DOHH2 (cell line): Measurements from ENCODE around the gene ZYG11B.

Experiments used
- CTCF ChIP-seq: fragments of 200-600 bp; sonication (generic); IDR thresholded peaks from one replicate; pipeline ENCODE4 v1.5.1; 2014; ENCODE audit warnings: antibody characterized with exemption, mild to moderate bottlenecking, low read depth, low read length; ENCODE audit not compliant: poor library complexity, severe bottlenecking
- EZH2phosphoT487 ChIP-seq: fragments of 200-600 bp; sonication (generic); IDR thresholded peaks from 2 replicates; pipeline ENCODE4 v1.6.1; 2017; ENCODE audit warnings: borderline replicate concordance, mild to moderate bottlenecking, antibody characterized with exemption, low read length, moderate library complexity, mixed read lengths

- TF ChIP-seq CTCF, result no peak
- no peak for TF ChIP-seq EZH2phosphoT487
These were observed 11.9 kb downstream of the ZYG11B start for GRCh38 chr1:52738148-52738547.
